ENCODE results near the gene PIAS1. TPM values are rescaled to one million over a fixed set of nuclear protein-coding genes. Genes with fewer than 3 reads are reported as not detected.

The PIAS1 gene
- total and polyA plus RNA-seq, 2 donors from 2014 or later: 10.6 to 44.3 TPM

DNA sequence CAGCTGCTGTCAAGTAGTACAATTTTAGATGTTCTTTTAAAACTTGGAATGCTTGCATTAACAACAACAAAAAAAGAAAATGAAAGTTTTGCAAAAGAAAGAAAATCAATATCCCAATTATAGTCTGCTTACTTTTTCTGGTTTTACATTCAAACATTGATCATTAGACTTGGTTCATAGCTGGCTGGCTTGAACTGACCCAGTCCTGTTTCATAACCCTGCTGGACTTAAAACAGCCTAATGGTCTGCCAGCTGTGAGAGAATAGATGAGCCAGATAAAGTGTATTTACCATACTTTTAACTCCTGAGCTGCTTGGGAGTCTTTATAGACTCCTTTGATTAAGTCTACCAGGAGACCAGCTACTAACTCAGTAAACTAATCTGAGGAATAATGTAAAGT lies 59.2 kb downstream of the PIAS1 start:
- Histone ChIP-seq H3K9ac (ENCODE audit: low read length in 3 of 3) (no peak overlapping the region), H3K36me3 (ENCODE audit: control insufficient read depth in 2 of 3, insufficient read depth in 3 of 3, low read length in 3 of 3) (no peaks in the 10 kb centered on the region), H3K4me1 (ENCODE audit: control insufficient read depth in 2 of 3, insufficient read depth in 2 of 3, low read depth in 1 of 3, low read length in 3 of 3) (peaks cover 0 to 12% (median 5%) of the 10 kb centered on the region in 3 donors), H3K9me3 (ENCODE audit: control insufficient read depth in 2 of 3, insufficient read depth in 1 of 3, low read length in 3 of 3) (no peaks in the 10 kb centered on the region), H3K27ac (ENCODE audit: low read depth in 2 of 2, low read length in 2 of 2) (no peak overlapping the region), H3K27me3 (ENCODE audit: control insufficient read depth, insufficient read depth, low read length) (no peaks in the 10 kb centered on the region), H3K4me3 (ENCODE audit: low read length in 3 of 3) (no peak overlapping the region)
- intact Hi-C loops (cut with DNase I): no loop called here
- FAIRE-seq: no peak
- DNase-seq: no peak
- TF ChIP-seq, protein P1, sequence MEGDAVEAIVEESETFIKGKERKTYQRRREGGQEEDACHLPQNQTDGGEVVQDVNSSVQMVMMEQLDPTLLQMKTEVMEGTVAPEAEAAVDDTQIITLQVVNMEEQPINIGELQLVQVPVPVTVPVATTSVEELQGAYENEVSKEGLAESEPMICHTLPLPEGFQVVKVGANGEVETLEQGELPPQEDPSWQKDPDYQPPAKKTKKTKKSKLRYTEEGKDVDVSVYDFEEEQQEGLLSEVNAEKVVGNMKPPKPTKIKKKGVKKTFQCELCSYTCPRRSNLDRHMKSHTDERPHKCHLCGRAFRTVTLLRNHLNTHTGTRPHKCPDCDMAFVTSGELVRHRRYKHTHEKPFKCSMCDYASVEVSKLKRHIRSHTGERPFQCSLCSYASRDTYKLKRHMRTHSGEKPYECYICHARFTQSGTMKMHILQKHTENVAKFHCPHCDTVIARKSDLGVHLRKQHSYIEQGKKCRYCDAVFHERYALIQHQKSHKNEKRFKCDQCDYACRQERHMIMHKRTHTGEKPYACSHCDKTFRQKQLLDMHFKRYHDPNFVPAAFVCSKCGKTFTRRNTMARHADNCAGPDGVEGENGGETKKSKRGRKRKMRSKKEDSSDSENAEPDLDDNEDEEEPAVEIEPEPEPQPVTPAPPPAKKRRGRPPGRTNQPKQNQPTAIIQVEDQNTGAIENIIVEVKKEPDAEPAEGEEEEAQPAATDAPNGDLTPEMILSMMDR (IDR thresholded peaks at IDR 0.05; ENCODE audit: borderline replicate concordance, extremely low read depth, insufficient read depth): no peak

DNA sequence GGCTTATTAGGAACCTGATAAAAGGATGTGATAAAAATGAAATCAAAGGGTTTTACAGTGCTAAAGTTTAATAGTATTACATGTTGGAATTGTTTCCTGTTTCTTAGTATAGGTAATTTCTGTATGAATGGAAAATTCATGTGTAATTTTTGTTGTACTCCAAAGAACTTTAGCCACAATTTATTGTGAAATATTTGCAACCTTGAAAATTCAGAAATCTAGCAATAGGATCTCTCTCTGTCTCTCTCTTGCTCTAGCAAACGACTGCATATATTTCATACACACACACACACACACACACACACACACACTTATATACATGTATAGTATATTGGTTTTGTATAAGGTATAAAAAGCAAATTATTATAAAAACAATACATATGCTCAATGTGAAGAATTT lies 59.6 kb downstream of the PIAS1 start:
- Histone ChIP-seq H3K36me3 (ENCODE audit: control insufficient read depth in 2 of 3, insufficient read depth in 3 of 3, low read length in 3 of 3) (no peaks in the 10 kb centered on the region), H3K27ac (ENCODE audit: low read depth in 2 of 2, low read length in 2 of 2) (no peak overlapping the region), H3K27me3 (ENCODE audit: control insufficient read depth, insufficient read depth, low read length) (no peaks in the 10 kb centered on the region), H3K9ac (ENCODE audit: low read length in 3 of 3) (no peak overlapping the region), H3K4me1 (ENCODE audit: control insufficient read depth in 2 of 3, insufficient read depth in 2 of 3, low read depth in 1 of 3, low read length in 3 of 3) (peaks cover 0 to 12% (median 5%) of the 10 kb centered on the region in 3 donors), H3K4me3 (ENCODE audit: low read length in 3 of 3) (peak overlapping the region in 2 of 3 donors; percentile 44 to 49), H3K9me3 (ENCODE audit: control insufficient read depth in 2 of 3, insufficient read depth in 1 of 3, low read length in 3 of 3) (no peaks in the 10 kb centered on the region)
- FAIRE-seq (no peak), DNase-seq (no peak)
- TF ChIP-seq, protein P1 (IDR thresholded peaks at IDR 0.05; ENCODE audit: borderline replicate concordance, extremely low read depth, insufficient read depth): no peak
- intact Hi-C loops (cut with DNase I): no loop called here

DNA sequence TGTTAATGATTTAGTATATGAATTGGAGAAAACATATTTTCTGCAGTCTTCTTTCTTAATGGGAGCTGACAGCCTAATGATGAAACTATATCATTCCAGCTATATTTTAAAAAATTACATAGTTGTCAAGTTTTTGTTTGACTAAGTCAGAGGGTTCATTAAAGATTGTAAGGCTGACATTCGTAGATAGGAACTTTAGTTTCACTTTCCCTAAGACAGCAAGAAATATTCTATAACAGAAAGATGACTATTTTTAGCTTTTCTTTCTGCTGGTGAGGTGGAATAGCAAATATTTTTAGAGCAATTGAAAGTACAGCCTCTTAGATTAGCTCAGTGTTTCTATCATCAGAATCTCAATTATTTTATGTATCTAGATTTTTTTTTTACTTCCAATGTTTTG lies 60.2 kb downstream of the PIAS1 start:
- Histone ChIP-seq H3K4me1 (ENCODE audit: control insufficient read depth in 2 of 3, insufficient read depth in 2 of 3, low read depth in 1 of 3, low read length in 3 of 3) (peaks cover 0 to 12% (median 5%) of the 10 kb centered on the region in 3 donors), H3K4me3 (ENCODE audit: low read length in 3 of 3) (peak overlapping the region in 2 of 3 donors; percentile 44 to 49), H3K9ac (ENCODE audit: low read length in 3 of 3) (no peak overlapping the region), H3K27me3 (ENCODE audit: control insufficient read depth, insufficient read depth, low read length) (no peaks in the 10 kb centered on the region), H3K36me3 (ENCODE audit: control insufficient read depth in 2 of 3, insufficient read depth in 3 of 3, low read length in 3 of 3) (no peaks in the 10 kb centered on the region), H3K9me3 (ENCODE audit: control insufficient read depth in 2 of 3, insufficient read depth in 1 of 3, low read length in 3 of 3) (no peaks in the 10 kb centered on the region), H3K27ac (ENCODE audit: low read depth in 2 of 2, low read length in 2 of 2) (no peak overlapping the region)
- DNase-seq (peak in 1 of 5 donors; percentile 5), FAIRE-seq (peak; percentile 81)
- intact Hi-C loops (cut with DNase I): no loop called here
- TF ChIP-seq, protein P1 (IDR thresholded peaks at IDR 0.05; ENCODE audit: borderline replicate concordance, extremely low read depth, insufficient read depth): no peak

DNA sequence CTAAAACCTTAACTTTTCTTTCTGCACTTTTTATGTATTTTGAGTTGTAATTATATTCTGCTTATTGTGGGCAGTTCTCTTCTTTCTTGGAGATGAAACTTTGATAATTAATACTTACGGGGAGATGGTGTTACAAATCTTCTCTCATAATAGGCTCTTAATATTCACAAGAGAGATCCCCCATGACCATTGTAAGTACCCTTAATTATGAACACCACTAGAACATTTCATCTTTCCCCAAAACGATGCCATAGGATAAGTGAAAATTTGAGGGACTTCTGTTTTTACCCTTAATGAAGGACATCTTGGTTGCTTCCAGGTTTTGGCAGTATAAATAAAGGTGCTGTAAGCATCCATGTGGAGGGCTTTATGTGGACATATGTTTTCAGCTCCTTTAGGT lies 60.7 kb downstream of the PIAS1 start:
- intact Hi-C loops (cut with DNase I): no loop called here
- no peaks in the 10 kb centered on the region for H3K36me3 ChIP-seq (ENCODE audit: control insufficient read depth in 2 of 3, insufficient read depth in 3 of 3, low read length in 3 of 3)
- H3K4me1 ChIP-seq (ENCODE audit: control insufficient read depth in 2 of 3, insufficient read depth in 2 of 3, low read depth in 1 of 3, low read length in 3 of 3): peaks cover 0 to 12% (median 5%) of the 10 kb centered on the region in 3 donors
- DNase-seq (no peak), FAIRE-seq (no peak)
- no peaks in the 10 kb centered on the region for H3K9me3 ChIP-seq (ENCODE audit: control insufficient read depth in 2 of 3, insufficient read depth in 1 of 3, low read length in 3 of 3)
- TF ChIP-seq, protein P1 (IDR thresholded peaks at IDR 0.05; ENCODE audit: borderline replicate concordance, extremely low read depth, insufficient read depth): no peak
- no peak overlapping the region for H3K9ac ChIP-seq (ENCODE audit: low read length in 3 of 3)
- no peak overlapping the region for H3K27ac ChIP-seq (ENCODE audit: low read depth in 2 of 2, low read length in 2 of 2)
- H3K4me3 ChIP-seq (ENCODE audit: low read length in 3 of 3): peak overlapping the region in 1 of 3 donors; percentile 44
- H3K27me3 ChIP-seq (ENCODE audit: control insufficient read depth, insufficient read depth, low read length): no peaks in the 10 kb centered on the region
